Activated CD4-positive, alpha-beta T cell treated with anti-CD3 and anti-CD28 coated beads, Interleukin-2, amount 50 U/mL, for 48 hours (primary cell): ENCODE data around the gene SLC25A52.
A peak's percentile ranks its signal among the peaks of the same experiment; 100 is the strongest.
"Not testable (repeated sequence)": the region's sequence is repeated elsewhere in the genome, so short reads cannot be mapped to it uniquely, and the experiment has no call there.

ENCODE experiments used
- DNase-seq, 2 experiments: peaks; one replicate each; pipeline ENCODE4 v3.0.0-alpha.2; 2020

Gene SLC25A52

GRCh38 chr18:31760695-31761094, at the start of gene SLC25A52:
TSS of gene SLC25A52 (minus strand) at chr18:31760880. CDS start at chr18:31760661, 219 bp downstream.
- DNase-seq = no peak

GRCh38 chr18:31809049-31809448, 48.4 kb upstream of the SLC25A52 start:
- not testable (repeated sequence) for DNase-seq

GRCh38 chr18:31801078-31801477, 40.4 kb upstream of the SLC25A52 start:
- no peak for DNase-seq

- not testable (repeated sequence) for DNase-seq
These were observed 38.6 kb upstream of the SLC25A52 start for GRCh38 chr18:31799257-31799656.

- no peak for DNase-seq
These were observed 37.7 kb upstream of the SLC25A52 start for GRCh38 chr18:31798399-31798798.

GRCh38 chr18:31795747-31796146, 35.1 kb upstream of the SLC25A52 start:
- DNase-seq = no peak

GRCh38 chr18:31793531-31793930, 32.9 kb upstream of the SLC25A52 start:
- DNase-seq = no peak

- DNase-seq = no peak
These were observed 31.9 kb upstream of the SLC25A52 start for GRCh38 chr18:31792580-31792911.

- DNase-seq = no peak
These were observed 31.3 kb upstream of the SLC25A52 start for GRCh38 chr18:31791817-31792579.

- DNase-seq = no peak
These were observed 28.7 kb upstream of the SLC25A52 start for GRCh38 chr18:31789409-31789808.

GRCh38 chr18:31783059-31783458, 22.4 kb upstream of the SLC25A52 start:
- DNase-seq = no peak

- no peak for DNase-seq
These were observed 17.8 kb upstream of the SLC25A52 start for GRCh38 chr18:31778391-31778950.

GRCh38 chr18:31776093-31776492, 15.4 kb upstream of the SLC25A52 start:
- no peak for DNase-seq

GRCh38 chr18:31774962-31775361, 14.3 kb upstream of the SLC25A52 start:
- DNase-seq = no peak

GRCh38 chr18:31774477-31774785, 13.8 kb upstream of the SLC25A52 start:
- no peak for DNase-seq

- no peak for DNase-seq
These were observed 13.2 kb upstream of the SLC25A52 start for GRCh38 chr18:31773774-31774476.

GRCh38 chr18:31772699-31773098, 12.0 kb upstream of the SLC25A52 start:
- no peak for DNase-seq

- no peak for DNase-seq
These were observed 10.4 kb downstream of the SLC25A52 start for GRCh38 chr18:31750273-31750672.

GRCh38 chr18:31746396-31746795, 14.3 kb downstream of the SLC25A52 start:
- DNase-seq = no peak

- no peak for DNase-seq
These were observed 16.2 kb downstream of the SLC25A52 start for GRCh38 chr18:31744321-31745067.

- not testable (repeated sequence) for DNase-seq
These were observed 17.1 kb downstream of the SLC25A52 start for GRCh38 chr18:31743600-31743999.

- DNase-seq = peak; percentile 53 to 61
These were observed 19.5 kb downstream of the SLC25A52 start for GRCh38 chr18:31741097-31741735.

- DNase-seq = no peak
These were observed 20.5 kb downstream of the SLC25A52 start for GRCh38 chr18:31740180-31740579.
